NT2/D1 (cell line): ENCODE data around the gene UNC13C.

Source experiments
- DNase-seq: peaks from one replicate; pipeline ENCODE4 v3.0.0-alpha.2; 2011; ENCODE audit warnings: low read depth, low spot score
- H3K27me3 ChIP-seq: 2 replicates; pipeline ENCODE4 v1.6.0; 2011; ENCODE audit warnings: mild to moderate bottlenecking; ENCODE audit not compliant: insufficient read length, insufficient read depth
- H3K36me3 ChIP-seq: 2 replicates; pipeline ENCODE4 v1.6.1; 2011; ENCODE audit warnings: mild to moderate bottlenecking, low read length, mixed read lengths; ENCODE audit not compliant: insufficient read depth, insufficient read length
- H3K4me1 ChIP-seq: 2 replicates; pipeline ENCODE4 v1.5.1; 2011; ENCODE audit not compliant: insufficient read depth, insufficient read length
- H3K4me3 ChIP-seq: 2 replicates; pipeline ENCODE4 v1.5.1; 2011; ENCODE audit warnings: low read depth; ENCODE audit not compliant: insufficient read length
- H3K9ac ChIP-seq: 2 replicates; pipeline ENCODE4 v1.6.0; 2011; ENCODE audit warnings: low read depth; ENCODE audit not compliant: insufficient read length
- H3K9me3 ChIP-seq: 2 replicates; pipeline ENCODE4 v1.5.1; 2011; ENCODE audit warnings: mild to moderate bottlenecking, low read length; ENCODE audit not compliant: insufficient read depth
- SUZ12 ChIP-seq: IDR thresholded peaks from 2 replicates; pipeline ENCODE4 v1.6.1; 2011; ENCODE audit not compliant: insufficient read length, insufficient read depth; ENCODE audit errors: extremely low read depth
- YY1 ChIP-seq: IDR thresholded peaks from 2 replicates; pipeline ENCODE4 v1.6.1; 2011; ENCODE audit not compliant: insufficient read length, insufficient read depth
- ZNF274 ChIP-seq: IDR thresholded peaks from 2 replicates; pipeline ENCODE4 v1.6.1; 2011; ENCODE audit warnings: mild to moderate bottlenecking, low read depth, low read length

UNC13C gene

DNA sequence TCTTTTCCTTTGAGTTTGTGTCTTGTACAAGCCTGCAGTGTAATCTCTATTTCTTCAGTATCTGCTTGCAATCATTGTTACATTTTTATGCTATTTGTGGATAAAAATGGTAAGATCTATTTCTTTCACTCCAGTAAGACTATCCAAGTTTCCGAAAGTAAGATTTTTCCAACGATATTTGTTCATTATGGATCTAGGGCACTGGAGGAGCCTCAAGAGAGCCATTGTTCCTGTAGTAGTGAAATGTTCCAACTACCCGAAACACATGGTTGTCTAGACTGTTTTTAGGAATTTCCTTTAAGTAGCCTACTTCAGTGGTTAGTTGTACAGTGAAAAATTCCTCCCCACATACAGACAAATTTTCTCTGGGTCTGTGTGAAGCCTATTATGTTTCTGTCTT, 621.1 kb downstream of the UNC13C start:
- no peak overlapping the region for H3K4me3 ChIP-seq
- H3K9me3 ChIP-seq, result no peaks in the 10 kb centered on the region
- H3K4me1 ChIP-seq, result no peaks in the 10 kb centered on the region
- no peaks in the 10 kb centered on the region for H3K36me3 ChIP-seq
- peaks cover 5% of the 10 kb centered on the region for H3K27me3 ChIP-seq
- DNase-seq, result no peak
- no peak for TF ChIP-seq SUZ12
- no peak for TF ChIP-seq YY1
- TF ChIP-seq ZNF274, result no peak
- H3K9ac ChIP-seq, result no peak overlapping the region

DNA sequence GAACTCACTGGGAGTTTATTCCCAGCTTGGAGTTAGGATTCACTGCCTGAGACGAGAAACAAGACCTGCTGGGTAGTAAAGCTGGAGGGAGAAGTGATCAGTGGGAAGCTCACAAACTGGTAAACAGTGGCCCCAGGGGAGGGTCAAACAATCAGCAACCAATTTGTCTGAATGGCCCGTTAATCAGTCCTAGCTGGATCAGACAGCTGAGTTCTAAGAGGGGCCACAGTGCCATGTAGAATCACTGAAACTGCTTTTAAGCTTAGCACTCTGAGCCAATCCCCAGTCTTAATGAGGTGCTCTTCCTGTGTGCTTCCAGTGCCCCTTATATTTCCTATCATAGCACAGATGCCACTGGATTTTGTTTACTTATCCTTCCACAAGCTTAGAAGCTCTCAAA, 626.8 kb downstream of the UNC13C start:
- peak; percentile 15 for DNase-seq
- Histone ChIP-seq H3K9me3 (no peaks in the 10 kb centered on the region), H3K4me1 (no peaks in the 10 kb centered on the region), H3K27me3 (peaks cover 9% of the 10 kb centered on the region), H3K4me3 (no peak overlapping the region), H3K9ac (no peak overlapping the region), H3K36me3 (no peaks in the 10 kb centered on the region)
- TF ChIP-seq YY1 (no peak), ZNF274 (no peak), SUZ12 (no peak)

DNA sequence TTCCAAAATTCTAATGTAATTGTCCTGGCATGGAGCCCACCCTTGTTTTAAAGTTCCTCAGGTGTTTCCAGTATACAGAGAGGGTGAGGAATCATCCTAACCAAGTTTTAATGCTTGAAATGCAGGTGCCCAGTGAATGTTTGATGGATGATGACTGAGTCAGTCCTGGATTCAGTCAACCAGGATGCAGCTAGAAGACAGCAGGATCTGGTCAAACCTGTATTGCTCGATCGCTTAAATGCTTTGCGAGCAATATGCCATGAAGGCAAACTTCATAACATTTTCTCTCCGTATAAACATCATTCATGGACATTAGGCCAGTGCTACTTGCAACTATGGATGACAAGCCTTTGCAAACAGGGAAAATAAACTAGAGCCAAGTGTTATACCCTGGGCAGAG, 627.3 kb downstream of the UNC13C start:
- H3K4me3 ChIP-seq, result no peak overlapping the region
- no peaks in the 10 kb centered on the region for H3K9me3 ChIP-seq
- DNase-seq, result no peak
- H3K9ac ChIP-seq, result no peak overlapping the region
- no peaks in the 10 kb centered on the region for H3K4me1 ChIP-seq
- H3K36me3 ChIP-seq, result no peaks in the 10 kb centered on the region
- peaks cover 9% of the 10 kb centered on the region for H3K27me3 ChIP-seq
- TF ChIP-seq SUZ12, result no peak
- TF ChIP-seq ZNF274, result no peak
- no peak for TF ChIP-seq YY1

DNA sequence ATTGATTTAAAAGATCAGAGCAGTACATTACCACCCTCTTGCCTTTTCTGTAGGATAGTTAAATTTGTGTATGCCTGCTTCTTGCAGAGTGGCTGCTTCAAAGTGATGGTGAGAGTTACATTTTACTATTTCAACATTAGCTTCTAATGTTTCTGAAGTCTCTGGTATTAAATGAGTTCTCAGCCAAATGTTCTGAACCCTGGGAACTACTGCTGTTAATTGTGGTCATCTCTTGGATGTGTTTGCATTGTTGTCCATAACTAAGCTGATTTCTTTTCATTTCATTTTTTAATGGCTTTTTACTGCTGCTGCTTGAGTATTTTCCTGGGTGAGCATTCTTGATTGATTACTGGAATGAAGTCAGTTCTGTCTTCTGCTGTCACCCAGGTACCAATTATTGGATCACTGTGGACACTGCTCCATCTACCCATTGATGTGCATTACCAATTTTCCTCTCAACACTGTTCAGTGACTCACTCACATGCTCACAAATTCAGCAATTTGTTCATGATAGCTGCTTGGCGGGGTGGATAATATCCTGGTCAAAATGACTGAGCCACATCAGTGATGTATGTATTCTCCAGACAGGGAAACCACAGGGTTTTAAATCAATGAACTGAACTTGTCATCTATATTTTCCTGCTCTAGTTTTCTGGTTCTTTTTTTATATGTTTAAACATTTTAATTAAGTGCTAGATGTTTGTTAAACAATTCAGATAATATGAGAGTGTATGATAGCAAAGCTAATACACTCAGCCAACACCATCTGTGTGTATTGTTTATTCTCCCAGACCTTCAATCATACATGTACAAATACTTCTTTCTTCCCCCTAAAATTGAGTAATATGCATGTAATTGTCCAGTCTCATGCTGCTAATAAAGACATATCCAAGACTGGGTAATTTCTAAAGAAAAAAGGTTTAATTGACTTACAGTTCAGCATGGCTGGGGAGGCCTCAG, 630.9 kb downstream of the UNC13C start:
- H3K9ac ChIP-seq, result no peak overlapping the region
- H3K9me3 ChIP-seq, result no peaks in the 10 kb centered on the region
- no peak overlapping the region for H3K4me3 ChIP-seq
- no peak for TF ChIP-seq ZNF274
- TF ChIP-seq YY1, result no peak
- no peak for TF ChIP-seq SUZ12
- no peaks in the 10 kb centered on the region for H3K36me3 ChIP-seq
- DNase-seq, result no peak
- peaks cover 4% of the 10 kb centered on the region for H3K27me3 ChIP-seq
- no peaks in the 10 kb centered on the region for H3K4me1 ChIP-seq

DNA sequence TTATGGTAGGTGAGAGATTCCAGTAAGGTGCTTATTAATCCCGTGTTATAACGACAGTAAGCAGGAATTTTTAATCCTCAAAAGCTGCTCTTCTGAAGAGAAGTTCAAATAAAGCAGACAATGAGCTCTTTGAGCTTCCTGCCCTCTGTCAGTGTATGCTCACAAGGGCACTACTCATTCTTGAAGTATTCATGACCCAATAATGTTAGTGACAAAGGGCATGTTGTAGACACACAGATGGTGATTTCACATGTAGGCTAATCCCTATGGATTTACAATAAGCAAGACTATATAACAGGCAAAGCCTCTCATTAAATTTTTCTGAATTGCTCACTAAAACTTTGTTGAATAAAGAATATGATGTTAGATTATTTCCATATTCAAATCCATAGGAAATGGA, 639.9 kb downstream of the UNC13C start:
- no peaks in the 10 kb centered on the region for H3K9me3 ChIP-seq

DNA sequence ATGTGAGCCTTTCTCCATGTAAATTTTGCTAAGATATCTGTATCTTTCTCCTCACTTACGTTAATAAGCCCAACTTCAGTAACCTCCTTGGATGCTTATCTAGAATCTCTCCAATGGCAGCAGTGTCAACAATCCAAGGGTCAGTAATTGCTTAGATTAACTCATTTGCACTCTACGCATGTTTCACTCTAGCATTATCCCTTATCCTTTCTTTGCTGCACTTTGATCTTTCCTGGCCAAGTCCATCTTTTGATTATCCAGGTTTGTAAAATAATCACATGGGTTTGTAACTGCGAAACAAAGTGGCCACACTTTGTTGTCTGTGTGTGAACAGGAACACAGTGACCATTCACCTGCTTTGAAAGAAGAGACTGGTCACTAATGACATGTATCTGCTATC, 640.9 kb downstream of the UNC13C start:
- Histone ChIP-seq H3K9ac (no peak overlapping the region), H3K36me3 (no peaks in the 10 kb centered on the region), H3K9me3 (no peaks in the 10 kb centered on the region), H3K4me1 (no peaks in the 10 kb centered on the region), H3K4me3 (no peak overlapping the region), H3K27me3 (no peaks in the 10 kb centered on the region)
- TF ChIP-seq SUZ12 (no peak), YY1 (no peak), ZNF274 (no peak)
- DNase-seq, result no peak

More for the DNA sequence above, 639.9 kb downstream of the UNC13C start:
- Histone ChIP-seq H3K9ac (no peak overlapping the region), H3K27me3 (no peaks in the 10 kb centered on the region), H3K4me3 (no peak overlapping the region), H3K4me1 (no peaks in the 10 kb centered on the region), H3K36me3 (no peaks in the 10 kb centered on the region)
- TF ChIP-seq SUZ12 (no peak), ZNF274 (no peak), YY1 (no peak)
- DNase-seq, result no peak

DNA sequence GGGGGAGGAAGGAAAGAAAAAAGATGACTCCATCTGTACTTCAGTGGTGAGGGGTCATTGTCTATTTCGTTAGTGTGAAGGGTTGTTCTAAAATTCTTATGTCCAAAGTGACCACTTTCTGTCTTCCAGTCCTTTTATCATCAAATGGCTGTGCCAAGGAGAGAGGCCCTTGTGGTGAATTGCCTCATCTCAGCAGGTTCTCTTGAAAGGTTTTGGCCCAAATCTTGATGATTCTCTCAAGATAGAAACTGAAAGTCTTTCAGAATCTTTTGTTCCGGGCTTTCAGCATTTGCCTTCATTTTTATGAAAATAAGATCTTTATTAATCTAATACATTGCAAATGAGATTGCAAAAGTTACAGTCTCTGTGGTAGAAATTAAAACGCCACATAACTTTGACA, 642.7 kb downstream of the UNC13C start:
- no peaks in the 10 kb centered on the region for H3K36me3 ChIP-seq
- H3K4me1 ChIP-seq, result no peaks in the 10 kb centered on the region
- no peak for DNase-seq
- TF ChIP-seq YY1 (no peak), SUZ12 (no peak), ZNF274 (no peak)
- H3K9ac ChIP-seq, result no peak overlapping the region
- H3K9me3 ChIP-seq, result no peaks in the 10 kb centered on the region
- no peak overlapping the region for H3K4me3 ChIP-seq
- no peaks in the 10 kb centered on the region for H3K27me3 ChIP-seq
